A549 treated with DMSO at 1 μM for 4 hours (cell line): ENCODE data around the gene PCAT7. TPM values are rescaled to one million over a fixed set of nuclear protein-coding genes. Genes with fewer than 3 reads are reported as not detected.

Experiments used
- total RNA-seq: library from RNA; stranded (reverse); fragments of 200-300 nt; extraction: Qiagen RNA extraction; gene quantifications from 5 replicates; pipeline ENCODE4 v1.2.3, GENCODE V29; 2022; ENCODE audit warnings: low read depth

Gene PCAT7
- 0.66 to 1.2 TPM (median 0.92 TPM) in 5 replicates for total RNA-seq

GRCh38 chr9:94554439-94555331 lies at the start of gene PCAT7:
PCAT7 (plus strand) TSS chr9:94555083.

GRCh38 chr9:94593459-94594345 lies 38.8 kb downstream of the PCAT7 start, which contains the start of gene FBP2:
FBP2 (minus strand) TSS chr9:94593824; CDS start chr9:94593726, 98 bp downstream.

Other genes with a start within 250 kb of the PCAT7 start
- not detected in 5 replicates for gene NUTM2F, start 226.4 kb upstream of the PCAT7 start, total RNA-seq
- gene FBP2, start 38.7 kb downstream of the PCAT7 start, total RNA-seq = not detected in 5 replicates
- 0.09 TPM in 1 of 5 replicates, not detected in the others for gene FBP1, start 84.4 kb downstream of the PCAT7 start, total RNA-seq
- 164 to 220 TPM (median 217 TPM) in 5 replicates for gene AOPEP, start 171.6 kb downstream of the PCAT7 start, total RNA-seq